GM19328 (cell line): ENCODE results near the gene CCDC57.

Source experiments
- ATAC-seq: cut with Tn5 transposase; IDR thresholded peaks from one replicate; pipeline ENCODE4 v1.9.1; 2021; ENCODE audit warnings: mild to moderate bottlenecking, moderate library complexity; ENCODE audit not compliant: unreplicated experiment

CCDC57 gene

DNA sequence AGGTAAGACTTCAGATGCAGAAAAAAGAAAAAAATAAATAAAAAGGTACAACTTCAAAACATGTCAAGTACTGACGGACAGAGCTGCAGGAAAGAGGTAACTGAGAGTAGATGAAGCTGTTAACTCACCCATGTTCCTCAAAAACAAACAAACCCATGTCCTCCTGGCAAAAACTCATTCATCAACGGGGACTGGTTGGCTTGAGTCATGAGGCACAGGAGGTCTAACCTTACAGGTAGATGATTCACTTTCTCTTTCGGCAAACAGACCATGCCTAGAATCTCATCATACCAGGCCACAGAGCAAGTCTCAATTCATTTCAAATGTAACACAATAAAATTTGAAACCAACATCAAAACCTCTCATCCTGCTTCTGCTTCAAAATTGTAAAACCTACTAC is 102.3 kb downstream of the CCDC57 start:
- ATAC-seq: no peak

DNA sequence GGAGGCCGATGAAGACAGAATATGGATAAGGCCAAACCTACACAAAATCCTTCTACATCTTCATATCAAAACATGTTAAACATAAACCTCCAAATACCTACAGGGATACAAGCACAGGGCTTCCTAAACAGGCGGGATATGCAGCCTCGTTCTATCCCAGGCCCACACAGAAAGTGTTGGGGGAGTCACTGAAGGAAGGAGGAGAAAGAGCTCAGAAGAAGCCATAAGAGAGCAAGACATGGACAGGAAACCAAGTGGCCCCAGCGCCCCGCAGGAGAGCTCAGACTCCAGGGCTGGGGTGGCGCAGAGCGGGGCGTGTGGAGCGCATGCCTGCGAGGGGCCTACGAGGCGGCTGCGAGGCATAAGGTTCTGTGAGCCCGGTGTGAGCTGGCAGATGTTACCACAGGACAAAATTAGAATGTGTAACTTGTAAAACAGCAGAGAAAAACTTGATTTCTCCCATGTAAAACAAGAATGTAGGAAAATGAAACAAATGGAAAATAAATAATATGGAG is 103.6 kb downstream of the CCDC57 start:
- ATAC-seq: no peak

DNA sequence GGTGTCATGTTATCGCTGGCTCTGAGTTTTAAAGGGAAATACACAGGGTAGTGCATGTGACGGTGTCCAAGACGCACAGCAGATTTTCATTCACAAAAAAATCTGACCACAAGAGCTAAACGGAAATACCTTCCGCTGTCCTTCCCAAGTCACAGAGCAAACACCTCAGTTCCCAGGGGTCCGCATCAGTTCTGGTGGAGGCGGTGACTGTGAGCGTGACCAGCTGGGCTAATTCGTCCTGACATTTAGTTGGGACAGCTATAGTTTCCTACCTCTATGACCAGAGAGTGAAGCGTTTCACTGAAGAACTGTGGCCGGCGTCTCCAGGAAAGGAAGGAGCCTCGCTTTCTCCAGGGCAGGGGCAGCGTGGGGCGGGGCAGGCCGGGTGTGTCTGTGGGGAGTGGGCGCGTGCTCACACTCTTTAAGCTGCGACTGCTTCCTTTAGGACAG is 104.1 kb downstream of the CCDC57 start:
- ATAC-seq: no peak

DNA sequence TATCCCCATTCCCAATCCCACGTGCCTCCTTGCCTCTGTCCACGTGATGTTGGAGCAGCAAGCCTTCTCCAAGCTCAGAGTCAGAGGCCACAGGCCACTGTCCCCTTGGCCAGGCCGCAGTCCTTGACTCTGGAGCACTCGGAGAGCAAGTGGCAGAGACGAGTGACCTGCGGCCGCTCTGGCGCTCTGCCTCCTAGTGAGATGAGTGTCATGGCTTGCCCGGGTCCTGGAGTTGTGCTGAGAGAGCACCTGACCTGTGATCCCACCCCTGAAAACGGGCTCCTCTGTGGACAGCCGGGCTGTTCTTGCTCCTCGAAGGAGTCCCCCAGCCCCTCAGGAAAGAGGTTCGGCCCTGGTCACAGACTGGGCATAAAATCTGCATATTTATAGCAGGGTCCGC is 104.6 kb downstream of the CCDC57 start:
- ATAC-seq: no peak

DNA sequence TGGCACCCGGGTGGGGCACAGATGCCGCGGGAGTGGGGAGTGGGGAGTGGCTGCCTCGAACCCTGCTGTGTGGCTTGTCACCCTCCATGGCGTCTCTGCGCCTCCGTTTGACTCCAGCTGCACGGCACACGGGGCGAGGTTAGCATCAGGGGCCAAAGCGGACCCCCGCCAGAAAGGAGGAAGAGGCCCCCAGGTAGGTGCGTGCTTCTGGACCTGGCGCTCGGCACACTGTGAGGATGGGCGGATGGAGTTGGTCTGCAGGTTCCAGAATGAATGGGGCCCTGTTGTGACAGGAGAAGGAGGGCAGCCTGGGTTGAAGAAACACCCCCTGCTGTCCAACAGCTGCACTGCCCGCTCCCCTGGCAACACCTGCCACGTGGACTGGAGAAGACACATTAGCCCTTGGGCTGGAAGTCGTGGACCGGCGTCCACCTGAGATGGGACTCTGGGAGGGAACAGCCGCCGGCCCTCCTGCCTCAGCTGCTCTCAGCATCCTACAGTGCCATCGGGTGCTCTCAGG is 105.2 kb downstream of the CCDC57 start:
- no peak for ATAC-seq

DNA sequence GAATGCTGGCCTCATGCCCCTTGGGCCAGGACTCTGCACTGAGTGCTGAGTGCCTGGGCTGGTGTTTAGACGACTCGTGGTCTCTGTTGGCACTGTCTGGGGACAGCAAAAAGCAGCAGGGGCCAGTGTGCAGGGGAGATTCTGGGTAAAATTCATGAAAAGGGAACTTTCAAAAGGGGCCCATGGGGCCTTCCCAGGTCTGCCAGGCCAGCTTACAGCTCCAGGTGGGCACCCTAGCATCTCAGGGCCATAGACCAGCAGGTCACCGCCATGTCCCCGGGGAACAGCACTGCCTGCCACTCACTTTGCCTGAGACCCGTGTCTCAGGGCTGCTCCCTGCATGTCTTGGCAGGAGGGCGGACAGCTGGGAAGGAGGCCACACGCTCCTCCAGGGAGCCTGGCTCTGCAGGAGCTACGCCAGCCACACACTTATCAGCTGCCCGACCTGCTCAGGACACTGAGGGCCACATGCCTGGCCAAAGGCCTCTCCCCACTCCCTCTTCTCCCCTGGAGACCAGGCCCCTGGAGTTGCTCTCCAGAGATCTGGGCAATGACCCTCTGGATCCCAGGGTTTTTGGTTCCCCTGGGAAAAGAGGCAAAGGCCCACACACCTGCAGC is 105.8 kb downstream of the CCDC57 start:
- ATAC-seq: no peak

DNA sequence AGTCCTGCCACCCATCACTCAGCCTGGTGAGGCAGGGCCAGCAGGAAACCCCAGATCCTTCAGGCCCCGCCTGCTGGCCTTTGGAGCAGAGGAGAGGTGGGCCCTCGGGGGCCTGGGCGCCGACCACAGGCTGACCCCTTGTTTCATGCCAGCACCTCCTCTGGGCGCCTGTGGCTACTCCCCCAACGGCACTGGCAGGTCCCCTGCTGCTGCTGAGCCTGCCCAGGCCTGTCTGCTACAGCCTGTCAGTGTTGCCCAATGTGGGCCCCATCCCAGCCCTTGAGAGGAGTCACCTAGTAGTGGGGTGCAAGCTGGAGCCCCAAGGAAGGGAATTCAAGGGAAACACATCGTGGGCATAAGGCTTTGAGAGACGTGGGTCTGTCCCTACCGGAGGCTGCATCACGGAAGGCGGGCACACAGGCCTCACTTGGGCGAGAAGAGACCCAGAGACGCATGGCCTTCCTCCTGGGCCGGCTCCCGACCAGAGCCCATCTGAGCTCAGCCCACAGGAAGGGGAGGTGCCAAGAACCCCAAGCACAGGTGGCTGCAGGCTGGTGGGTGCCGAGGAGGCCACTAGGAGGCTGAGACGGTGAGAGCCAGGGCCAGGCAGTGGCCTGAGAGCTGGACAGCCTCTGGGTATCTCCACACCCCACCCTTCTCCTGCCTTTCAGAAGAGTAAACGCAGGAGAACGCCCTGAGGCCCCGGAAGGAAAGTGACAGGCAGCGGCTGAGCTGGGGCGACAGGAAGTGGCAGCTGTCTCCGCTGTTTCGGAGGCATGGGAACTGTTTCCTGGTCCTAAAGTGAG is 106.6 kb downstream of the CCDC57 start:
- peak; percentile 52 for ATAC-seq

DNA sequence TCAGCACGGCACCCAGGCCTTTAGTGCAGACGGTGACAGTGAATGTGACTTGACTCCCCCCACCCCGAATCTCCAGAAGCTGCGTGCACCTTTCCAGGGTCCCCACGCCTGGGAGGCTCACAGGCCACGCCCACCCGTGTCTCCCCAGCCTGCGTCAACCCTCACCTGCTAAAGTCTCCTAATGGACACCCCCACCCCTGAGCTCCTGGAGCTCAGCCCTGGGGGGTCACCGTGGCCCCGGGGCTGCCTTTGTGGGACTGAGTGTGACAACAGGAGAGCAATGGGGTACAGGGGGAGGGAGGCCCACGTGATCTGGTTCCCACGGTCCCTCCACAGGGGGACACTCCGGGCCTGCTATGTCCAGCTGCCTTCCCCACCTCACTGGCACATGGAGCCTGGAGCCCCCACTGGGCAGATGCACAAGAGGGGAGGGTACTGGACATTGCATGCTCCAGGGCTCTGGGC is 107.2 kb downstream of the CCDC57 start:
- ATAC-seq: no peak

DNA sequence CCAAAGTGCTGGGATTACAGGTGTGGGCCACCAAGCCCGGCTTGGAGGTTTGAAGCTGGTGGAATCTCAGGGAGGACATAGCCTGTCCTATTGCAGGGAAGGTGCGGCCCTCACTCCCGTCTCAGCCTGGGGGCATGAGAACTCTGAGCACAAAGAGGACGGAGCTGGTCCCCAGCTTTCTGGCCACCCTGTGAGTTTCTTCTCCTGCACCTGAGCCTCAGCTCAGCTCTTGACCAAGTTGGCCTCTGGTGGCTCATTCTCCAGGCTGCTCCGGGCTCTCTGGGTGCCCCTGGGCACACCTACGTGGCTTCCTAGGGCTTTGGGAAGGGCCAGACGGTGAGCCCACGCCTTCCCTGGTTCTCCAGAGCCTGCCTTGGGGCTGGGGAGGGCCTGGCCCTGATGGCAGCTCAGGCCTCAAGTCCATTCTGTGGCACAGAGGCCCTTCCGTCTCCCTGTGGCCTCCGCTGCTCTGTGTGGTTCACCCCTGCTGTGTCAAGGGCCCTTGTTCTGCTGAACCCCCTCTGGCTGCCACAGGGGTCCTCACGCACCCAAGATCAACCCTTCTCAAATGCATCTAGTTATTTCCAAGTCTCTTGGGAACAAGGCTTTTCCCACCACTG is 107.7 kb downstream of the CCDC57 start:
- no peak for ATAC-seq

DNA sequence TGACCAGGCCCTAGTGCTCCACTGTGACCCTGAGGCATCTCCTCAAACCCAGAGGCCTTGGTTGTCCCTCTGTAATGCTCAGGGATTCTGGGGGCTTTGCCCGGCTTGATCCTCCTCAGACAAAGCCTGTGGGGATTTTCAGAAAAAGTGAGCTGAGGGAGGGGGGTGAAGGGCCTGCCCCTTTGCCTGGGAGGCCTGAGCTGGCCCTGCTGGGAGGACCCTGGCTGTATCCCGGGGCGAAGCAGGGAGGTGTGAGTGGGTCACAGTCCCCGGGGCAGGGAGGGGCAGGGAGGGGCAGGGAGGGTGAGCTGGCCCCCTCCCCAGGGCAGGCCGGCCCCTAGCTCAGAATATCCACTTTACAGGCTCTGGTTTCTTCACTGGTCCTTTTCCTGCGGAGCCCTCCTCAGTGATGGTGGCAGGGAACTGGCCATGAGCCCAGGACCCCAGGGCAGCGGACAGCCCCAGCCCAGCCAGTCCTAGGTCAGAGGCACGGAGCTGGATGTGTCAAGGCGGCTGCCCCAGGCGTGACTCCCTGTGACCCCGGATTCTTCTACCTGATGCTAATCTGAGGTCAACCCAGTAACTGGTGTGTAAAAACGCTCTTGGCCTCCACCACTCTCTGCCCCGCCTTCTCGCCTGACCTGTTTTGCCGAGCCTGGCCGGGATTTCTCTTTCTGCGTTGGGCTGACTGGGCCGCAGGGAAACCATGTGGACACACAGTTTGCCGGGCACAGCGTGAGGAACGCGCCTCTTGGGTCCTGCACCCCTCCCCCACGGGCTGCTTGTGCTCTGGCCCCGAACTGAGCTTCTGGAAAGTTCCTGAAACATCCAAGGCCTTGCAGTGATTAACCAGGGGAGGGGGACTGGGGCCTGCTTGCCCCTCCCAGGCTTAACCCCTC is 108.8 kb downstream of the CCDC57 start:
- no peak for ATAC-seq

DNA sequence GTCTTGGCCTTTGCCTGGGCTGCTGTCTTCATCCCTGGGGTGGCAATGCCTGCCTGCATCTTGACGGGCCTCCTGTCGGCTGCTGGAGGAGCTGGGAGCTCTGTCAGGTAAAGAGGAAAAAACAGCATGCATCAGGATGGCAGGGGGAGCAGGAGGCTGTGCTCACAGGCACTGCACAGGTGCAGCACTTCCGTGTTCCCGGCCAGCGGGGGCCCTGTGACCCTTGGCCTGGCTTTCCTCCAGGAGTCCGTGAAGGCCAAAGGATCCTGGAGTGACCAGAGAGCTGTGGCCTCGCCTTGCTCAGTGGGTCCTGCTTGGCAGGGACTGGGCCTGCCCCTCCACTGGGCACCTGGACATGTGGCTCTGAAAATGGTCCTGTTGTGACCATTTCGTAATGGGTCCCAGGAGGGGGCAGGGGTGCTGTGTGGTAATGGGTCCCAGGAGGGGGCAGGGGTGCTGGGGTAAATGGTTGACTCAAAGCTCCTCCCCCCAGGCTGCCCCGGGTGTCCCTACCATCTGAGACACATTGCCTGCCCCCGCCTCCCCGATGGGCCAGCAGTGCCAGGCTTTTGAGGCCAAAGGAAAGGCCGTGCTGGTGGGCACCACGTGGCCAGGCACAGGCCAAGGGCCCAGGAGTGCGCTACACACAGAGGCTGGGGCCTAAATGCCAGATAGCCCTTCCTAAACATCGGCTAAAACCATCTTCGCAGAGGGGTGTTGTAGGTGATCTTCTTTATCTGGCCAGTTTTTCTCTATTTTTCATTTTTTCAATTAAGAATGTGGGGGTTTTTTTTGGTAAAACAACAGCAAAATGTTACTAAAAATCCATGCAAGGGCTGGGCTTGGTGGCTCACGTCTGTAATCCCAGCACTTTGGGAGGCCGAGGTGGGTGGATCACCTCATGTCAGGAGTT is 110.6 kb downstream of the CCDC57 start:
- ATAC-seq: no peak

DNA sequence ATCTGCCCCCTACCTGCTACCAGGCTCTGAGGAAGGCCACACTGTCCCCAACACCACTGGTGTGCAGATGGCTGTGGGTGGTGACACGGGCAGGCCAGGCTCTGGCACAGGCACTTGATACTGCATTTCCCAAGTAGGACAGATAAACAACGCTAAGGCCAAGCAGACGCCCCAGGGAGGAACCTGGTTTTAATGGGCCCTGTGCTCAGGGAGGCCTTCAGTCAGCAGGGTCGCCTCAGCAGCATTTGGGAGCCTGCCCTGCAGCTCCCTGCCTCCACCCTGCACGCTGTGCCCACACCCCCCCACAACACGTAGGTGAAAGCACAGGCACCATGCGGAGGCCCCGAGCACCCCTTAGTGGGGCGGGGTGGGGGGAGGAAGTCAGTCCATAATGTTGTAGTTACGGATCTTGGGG is 111.3 kb downstream of the CCDC57 start:
- ATAC-seq: no peak

DNA sequence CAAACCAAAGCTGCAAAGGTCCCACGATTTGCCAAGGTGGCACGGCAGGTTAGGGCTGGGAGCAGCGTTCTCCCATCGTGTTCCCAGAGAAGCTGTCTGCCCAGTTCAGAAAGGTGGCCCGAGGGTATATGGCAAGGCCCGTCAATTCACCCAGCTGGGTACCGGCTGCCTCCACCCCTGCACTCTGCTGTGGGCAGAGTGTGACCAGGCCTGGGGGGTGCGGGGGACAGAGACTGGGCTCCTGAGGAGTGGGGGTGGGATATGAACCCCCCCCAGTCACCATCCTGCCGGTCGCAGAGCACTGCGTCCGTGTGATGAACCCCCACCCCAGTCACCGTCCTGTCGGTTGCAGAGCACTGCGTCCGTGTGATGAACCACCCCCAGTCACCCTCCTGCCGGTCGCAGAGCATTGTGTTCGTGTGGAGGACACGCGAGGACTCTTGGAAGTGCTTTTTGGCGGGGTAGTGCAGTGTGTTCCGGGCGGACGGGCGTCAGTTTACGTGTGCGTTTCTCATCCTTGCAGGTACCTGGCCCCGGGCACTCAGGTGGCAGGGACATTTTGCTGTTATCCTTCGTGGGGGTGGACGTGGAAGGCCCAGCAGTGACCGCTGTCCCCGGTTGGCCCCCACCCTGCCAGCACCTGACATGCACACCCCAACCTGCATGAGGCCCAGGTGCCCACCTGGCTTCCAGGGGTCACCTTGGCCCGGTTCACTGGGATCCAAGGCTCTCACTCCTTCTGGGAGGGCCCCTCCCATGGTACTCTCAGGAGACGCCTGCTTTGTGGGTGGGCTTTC is 111.9 kb downstream of the CCDC57 start:
- no peak for ATAC-seq

DNA sequence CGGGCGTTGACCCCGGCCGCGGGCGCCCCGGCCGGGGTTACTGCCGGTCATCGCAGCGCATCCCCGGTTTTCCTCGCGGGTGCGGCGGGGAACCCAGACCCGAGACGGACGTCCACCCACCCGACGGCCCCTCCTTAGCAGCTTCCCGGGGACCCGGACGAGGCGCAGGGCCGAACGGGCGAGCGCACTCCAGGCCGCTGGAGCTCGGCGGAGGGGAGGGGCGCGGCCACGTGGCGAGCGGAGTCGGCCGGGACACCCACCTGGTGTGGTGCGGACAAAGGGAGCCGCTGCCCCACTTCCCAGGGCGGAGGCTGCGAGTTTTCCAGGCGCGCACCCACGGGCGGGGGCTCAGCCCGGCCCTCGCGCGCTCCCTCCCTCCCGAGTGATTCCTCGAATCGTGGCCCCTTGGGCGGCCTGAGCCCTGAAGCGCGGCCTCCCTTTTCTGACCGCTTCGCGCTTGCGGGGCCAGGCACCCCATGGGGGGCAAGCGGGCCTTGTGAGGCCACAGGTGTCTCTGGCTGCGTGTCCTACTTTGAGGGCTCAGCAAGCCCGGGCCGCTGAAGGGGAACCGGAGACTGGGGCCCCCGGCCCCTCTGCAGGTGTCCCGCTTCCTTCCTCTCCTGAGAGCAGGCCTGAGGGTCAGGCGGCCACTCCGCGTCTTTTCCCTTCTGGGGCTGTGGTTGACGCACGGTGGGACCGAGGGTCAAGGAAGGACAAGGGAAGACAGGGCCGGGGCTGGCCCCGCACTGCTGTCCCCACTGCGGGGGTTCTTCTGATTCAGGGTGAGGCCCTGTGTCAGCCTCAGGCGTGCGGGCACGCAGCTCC is 113.5 kb downstream of the CCDC57 start:
- peak; percentile 4 for ATAC-seq

DNA sequence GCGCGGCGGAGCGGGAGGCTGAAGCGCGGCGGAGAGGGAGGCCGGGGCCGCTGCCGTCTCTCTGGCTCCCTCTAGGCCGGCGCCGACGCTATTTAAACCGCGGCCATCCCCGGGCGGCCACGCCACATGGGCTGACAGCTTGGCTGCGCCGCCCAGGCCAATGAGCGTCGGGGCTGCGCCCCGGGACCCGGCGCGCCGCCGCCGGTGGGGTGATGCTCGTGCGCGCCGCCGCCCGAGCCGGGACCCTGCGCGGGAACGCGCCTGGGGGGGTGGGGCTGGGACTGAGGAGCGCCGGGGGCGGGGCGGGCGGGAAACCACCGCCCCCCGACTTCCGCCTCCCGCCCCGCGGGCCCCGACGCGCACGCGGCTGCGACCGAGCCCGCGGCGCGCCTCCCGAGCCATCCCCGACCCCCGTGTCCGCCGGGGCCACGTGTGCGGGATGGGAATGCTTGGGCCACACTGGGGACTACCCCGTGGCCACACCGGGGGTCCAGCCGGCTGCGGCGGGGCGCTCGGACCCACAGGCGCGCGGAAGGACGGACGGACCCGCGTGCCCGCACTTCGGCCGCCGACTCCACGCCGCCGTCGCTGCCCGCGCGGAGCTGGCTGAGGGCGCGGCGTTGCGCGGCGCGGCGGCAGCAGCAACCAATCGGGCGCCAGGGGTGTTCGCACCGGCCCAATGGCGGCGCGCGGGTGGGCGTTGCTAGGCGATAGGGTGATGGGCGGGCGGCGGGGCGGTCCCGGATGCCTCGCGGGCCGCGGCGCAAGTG is 114.3 kb downstream of the CCDC57 start, which contains the start of gene FASN:
FASN (minus strand) TSS at position 68 of the 770 bp plus-strand sequence. CDS start 1,791 bp downstream, outside the sequence.
- peak; percentile 60 for ATAC-seq

DNA sequence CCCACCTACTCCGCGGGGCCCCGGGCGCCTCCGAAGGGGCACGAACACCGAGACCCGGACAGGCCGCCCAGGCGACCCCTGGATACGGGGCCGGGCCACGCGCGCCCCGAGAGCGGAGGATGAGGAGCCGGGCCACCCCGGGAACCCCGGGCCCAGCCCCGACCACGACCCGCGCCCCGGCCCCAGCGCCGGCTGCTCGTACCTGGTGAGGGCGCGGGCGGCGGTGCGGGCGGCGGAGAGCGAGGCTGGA is 114.8 kb downstream of the CCDC57 start:
- ATAC-seq: peak; percentile 16
